ACC112 (cell line): ENCODE results near the gene BAAT.

Experiments
- H2AFZ ChIP-seq: fragments of 200-600 bp; sonication (generic); one replicate; pipeline ENCODE4 v1.6.0; 2017; ENCODE audit warnings: antibody characterized with exemption, low read length; ENCODE audit not compliant: unreplicated experiment
- H3K27ac ChIP-seq: fragments of 200-600 bp; sonication (generic); 2 replicates; pipeline ENCODE4 v1.5.1; 2014; ENCODE audit warnings: low read depth, mild to moderate bottlenecking, antibody characterized with exemption, low read length, moderate library complexity
- H3K27me3 ChIP-seq: fragments of 200-600 bp; sonication (generic); 2 replicates; pipeline ENCODE4 v1.6.1; 2014; ENCODE audit warnings: mild to moderate bottlenecking, antibody characterized with exemption, low read length, moderate library complexity, mixed read lengths; ENCODE audit not compliant: insufficient read depth
- H3K36me3 ChIP-seq: fragments of 200-600 bp; sonication (generic); 2 replicates; pipeline ENCODE4 v1.6.1; 2016; ENCODE audit warnings: mild to moderate bottlenecking, antibody characterized with exemption, low read length, moderate library complexity, mixed read lengths; ENCODE audit not compliant: insufficient read depth
- H3K4me1 ChIP-seq: fragments of 200-600 bp; sonication (generic); one replicate; pipeline ENCODE4 v1.6.1; 2016; ENCODE audit warnings: low read length, mixed read lengths; ENCODE audit not compliant: insufficient read depth, unreplicated experiment, control insufficient read depth
- H3K4me3 ChIP-seq: fragments of 200-600 bp; sonication (generic); 2 replicates; pipeline ENCODE4 v1.5.1; 2014; ENCODE audit warnings: mild to moderate bottlenecking, low read depth, low read length
- H3K79me2 ChIP-seq: fragments of 200-600 bp; sonication (generic); one replicate; pipeline ENCODE4 v1.6.0; 2016; ENCODE audit warnings: low read length; ENCODE audit not compliant: control insufficient read depth, unreplicated experiment, insufficient read depth

Gene BAAT

GRCh38 chr9:101380295-101380694 is 4.5 kb downstream of the BAAT start:
- Histone ChIP-seq H3K27ac (no peak overlapping the region), H3K36me3 (no peaks in the 10 kb centered on the region; the same call in 1 of the 2 replicates), H3K79me2 (no peaks in the 10 kb centered on the region), H2AFZ (no peak overlapping the region), H3K27me3 (no peaks in the 10 kb centered on the region), H3K4me3 (no peak overlapping the region), H3K4me1 (peaks cover 3% of the 10 kb centered on the region)

GRCh38 chr9:101376111-101376848 is 8.5 kb downstream of the BAAT start:
- Histone ChIP-seq H3K27ac (0 out of 2 replicates have a peak overlapping the region, but pooled peaks have one; percentile 19), H3K4me1 (peaks cover 3% of the 10 kb centered on the region), H3K79me2 (no peaks in the 10 kb centered on the region), H3K36me3 (no peaks in the 10 kb centered on the region), H3K27me3 (no peaks in the 10 kb centered on the region), H3K4me3 (no peak overlapping the region), H2AFZ (no peak overlapping the region)

- H3K4me1 ChIP-seq, result peaks cover 3% of the 10 kb centered on the region
- H3K4me3 ChIP-seq, result no peak overlapping the region
- no peaks in the 10 kb centered on the region for H3K36me3 ChIP-seq
- no peak overlapping the region for H2AFZ ChIP-seq
- H3K27ac ChIP-seq, result no peak overlapping the region
- no peaks in the 10 kb centered on the region for H3K27me3 ChIP-seq
- H3K79me2 ChIP-seq, result no peaks in the 10 kb centered on the region
Measured at GRCh38 chr9:101375546-101375945, 9.3 kb downstream of the BAAT start.

- no peaks in the 10 kb centered on the region for H3K27me3 ChIP-seq
- H2AFZ ChIP-seq, result no peak overlapping the region
- H3K36me3 ChIP-seq, result no peaks in the 10 kb centered on the region
- H3K27ac ChIP-seq, result no peak overlapping the region
- H3K79me2 ChIP-seq, result no peaks in the 10 kb centered on the region
- H3K4me1 ChIP-seq, result peaks cover 3% of the 10 kb centered on the region
- no peak overlapping the region for H3K4me3 ChIP-seq
Measured at GRCh38 chr9:101372327-101373118, 12.3 kb downstream of the BAAT start.

- no peak overlapping the region for H3K4me3 ChIP-seq
- H3K27ac ChIP-seq, result no peak overlapping the region
- H3K27me3 ChIP-seq, result no peaks in the 10 kb centered on the region
- no peaks in the 10 kb centered on the region for H3K36me3 ChIP-seq
- peaks cover 3% of the 10 kb centered on the region for H3K4me1 ChIP-seq
- H2AFZ ChIP-seq, result no peak overlapping the region
- H3K79me2 ChIP-seq, result no peaks in the 10 kb centered on the region
Measured at GRCh38 chr9:101371813-101372212, 13.0 kb downstream of the BAAT start.

- Histone ChIP-seq H3K27me3 (no peaks in the 10 kb centered on the region), H2AFZ (no peak overlapping the region), H3K4me1 (no peaks in the 10 kb centered on the region), H3K4me3 (no peak overlapping the region), H3K79me2 (no peaks in the 10 kb centered on the region), H3K36me3 (no peaks in the 10 kb centered on the region), H3K27ac (no peak overlapping the region)
Measured at GRCh38 chr9:101369884-101370531, 14.8 kb downstream of the BAAT start.

GRCh38 chr9:101369286-101369685 is 15.5 kb downstream of the BAAT start:
- Histone ChIP-seq H3K4me3 (no peak overlapping the region), H3K79me2 (no peaks in the 10 kb centered on the region), H3K4me1 (no peaks in the 10 kb centered on the region), H2AFZ (no peak overlapping the region), H3K27ac (no peak overlapping the region), H3K27me3 (no peaks in the 10 kb centered on the region), H3K36me3 (no peaks in the 10 kb centered on the region)

- Histone ChIP-seq H3K4me1 (no peaks in the 10 kb centered on the region), H3K27ac (no peak overlapping the region), H2AFZ (no peak overlapping the region)
Measured at GRCh38 chr9:101367323-101367722, 17.5 kb downstream of the BAAT start.

GRCh38 chr9:101366038-101366756 is 18.6 kb downstream of the BAAT start:
- no peaks in the 10 kb centered on the region for H3K4me1 ChIP-seq
- H2AFZ ChIP-seq, result no peak overlapping the region
- no peak overlapping the region for H3K27ac ChIP-seq
- no peak overlapping the region for H3K4me3 ChIP-seq
- H3K36me3 ChIP-seq, result no peaks in the 10 kb centered on the region
- H3K79me2 ChIP-seq, result no peaks in the 10 kb centered on the region
- H3K27me3 ChIP-seq, result no peaks in the 10 kb centered on the region

More at GRCh38 chr9:101367323-101367722, 17.5 kb downstream of the BAAT start:
- no peaks in the 10 kb centered on the region for H3K79me2 ChIP-seq
- no peaks in the 10 kb centered on the region for H3K27me3 ChIP-seq
- no peaks in the 10 kb centered on the region for H3K36me3 ChIP-seq
- no peak overlapping the region for H3K4me3 ChIP-seq

GRCh38 chr9:101365181-101365580 is 19.6 kb downstream of the BAAT start:
- H3K27me3 ChIP-seq, result no peaks in the 10 kb centered on the region
- H3K4me3 ChIP-seq, result no peak overlapping the region
- no peak overlapping the region for H2AFZ ChIP-seq
- no peaks in the 10 kb centered on the region for H3K36me3 ChIP-seq
- no peaks in the 10 kb centered on the region for H3K4me1 ChIP-seq
- no peak overlapping the region for H3K27ac ChIP-seq
- H3K79me2 ChIP-seq, result no peaks in the 10 kb centered on the region
